ENCODE results near the gene MVD.

MVD gene, protein sequence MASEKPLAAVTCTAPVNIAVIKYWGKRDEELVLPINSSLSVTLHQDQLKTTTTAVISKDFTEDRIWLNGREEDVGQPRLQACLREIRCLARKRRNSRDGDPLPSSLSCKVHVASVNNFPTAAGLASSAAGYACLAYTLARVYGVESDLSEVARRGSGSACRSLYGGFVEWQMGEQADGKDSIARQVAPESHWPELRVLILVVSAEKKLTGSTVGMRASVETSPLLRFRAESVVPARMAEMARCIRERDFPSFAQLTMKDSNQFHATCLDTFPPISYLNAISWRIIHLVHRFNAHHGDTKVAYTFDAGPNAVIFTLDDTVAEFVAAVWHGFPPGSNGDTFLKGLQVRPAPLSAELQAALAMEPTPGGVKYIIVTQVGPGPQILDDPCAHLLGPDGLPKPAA
- total RNA-seq, result 33.9 to 168 (median 57.1) reads per million in 18 experiments

DNA sequence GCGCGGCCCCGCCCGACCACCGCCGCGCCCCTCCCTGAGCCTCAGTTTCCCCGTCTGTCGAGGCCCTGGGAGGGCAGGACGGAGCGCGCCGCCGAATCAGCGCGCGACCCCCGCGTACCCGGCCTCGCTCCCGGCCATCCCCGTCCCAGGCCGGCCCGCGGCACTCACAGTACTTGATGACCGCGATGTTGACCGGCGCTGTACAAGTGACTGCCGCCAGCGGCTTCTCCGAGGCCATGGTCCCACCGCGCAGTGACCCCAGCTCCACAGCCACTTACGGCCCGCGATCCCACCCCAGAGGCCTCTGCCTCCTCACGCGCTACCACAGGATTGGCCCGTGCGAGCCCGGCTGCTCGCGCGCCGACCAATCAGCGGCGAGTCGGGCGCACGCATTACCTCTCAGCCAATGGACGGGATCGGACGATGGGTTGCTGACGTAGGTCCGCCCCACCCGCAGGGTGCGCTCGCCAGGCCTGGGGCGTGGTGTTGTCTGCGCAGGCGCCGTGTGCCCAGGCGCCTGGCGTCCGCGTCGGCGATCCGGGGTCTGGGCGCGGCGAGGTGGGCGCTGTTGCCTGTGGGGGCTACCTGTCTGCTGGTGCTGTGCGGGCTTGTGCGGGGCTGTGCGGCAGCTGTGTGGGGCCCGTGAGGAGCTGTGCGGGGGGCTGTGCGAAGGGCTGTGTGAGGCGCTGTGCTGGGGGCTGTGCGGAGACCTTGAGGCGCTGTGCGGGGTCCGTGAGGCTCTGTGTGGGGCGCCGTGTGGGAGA lies at the start of gene MVD:
Gene MVD (minus strand): TSS at position 249 of the 764 bp plus-strand sequence. CDS start 11 bp downstream, at position 238.
- peak; percentile 98 to 99 for DNase-seq

DNA sequence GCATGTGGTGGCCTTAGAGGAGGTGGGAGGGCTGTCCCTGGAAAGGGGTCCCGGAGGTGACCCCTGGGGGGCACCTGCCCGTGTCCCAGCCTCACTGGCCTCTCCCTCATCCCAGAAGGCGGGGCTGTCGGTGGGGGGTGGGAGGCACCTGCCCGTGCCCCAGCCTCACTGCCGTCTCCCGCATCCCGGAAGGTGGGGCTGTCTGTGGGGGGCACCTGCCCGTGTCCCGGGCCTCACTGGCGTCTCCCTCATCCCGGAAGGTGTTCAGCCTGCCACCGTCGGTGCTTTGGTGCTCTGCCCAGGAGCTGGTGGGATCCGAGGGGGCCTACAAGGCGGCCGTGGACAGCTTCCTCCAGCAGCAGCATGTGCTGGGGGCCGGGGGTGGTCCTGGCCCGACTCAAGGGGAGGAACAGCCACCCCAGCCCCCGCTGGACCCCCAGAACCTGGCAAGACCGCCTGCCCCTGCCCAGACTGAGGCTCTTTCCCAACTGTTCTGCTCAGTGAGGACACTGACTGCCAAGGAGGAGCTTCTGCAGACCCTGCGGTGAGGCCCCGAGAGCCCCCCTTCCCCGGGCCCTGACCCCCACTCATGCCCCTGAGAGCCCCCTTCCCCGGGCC lies 49.6 kb upstream of the MVD start:
- no peak for DNase-seq

DNA sequence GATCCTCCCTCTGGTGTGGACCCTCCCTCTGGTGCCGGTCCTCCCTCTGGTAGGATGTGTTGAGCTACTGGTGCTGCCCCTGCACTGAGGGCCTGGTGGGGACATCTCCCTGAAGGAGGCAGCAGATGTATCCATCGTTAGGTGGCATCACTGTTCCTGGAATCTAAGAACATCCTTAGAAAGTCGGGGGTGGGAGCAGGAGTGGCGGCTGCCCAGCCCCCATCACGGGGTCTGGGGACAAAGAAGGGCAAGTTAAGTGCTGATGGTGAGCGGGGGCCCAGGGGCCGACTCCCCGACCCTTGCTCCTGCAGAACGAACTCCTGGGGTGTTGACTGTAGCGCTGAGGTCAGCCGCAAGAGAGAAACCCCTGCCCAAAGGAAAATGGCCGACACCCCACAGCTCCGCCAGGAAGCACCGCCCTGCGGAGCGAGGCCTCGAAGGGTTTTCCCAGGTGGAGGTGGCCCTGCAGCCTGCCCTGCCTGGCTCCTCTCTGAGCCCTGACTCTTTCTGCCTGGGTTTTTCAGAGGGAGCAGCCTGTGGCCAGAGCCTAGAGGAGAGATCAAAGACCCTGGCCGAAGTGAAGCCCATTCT lies 49.0 kb upstream of the MVD start:
- DNase-seq, result no peak

DNA sequence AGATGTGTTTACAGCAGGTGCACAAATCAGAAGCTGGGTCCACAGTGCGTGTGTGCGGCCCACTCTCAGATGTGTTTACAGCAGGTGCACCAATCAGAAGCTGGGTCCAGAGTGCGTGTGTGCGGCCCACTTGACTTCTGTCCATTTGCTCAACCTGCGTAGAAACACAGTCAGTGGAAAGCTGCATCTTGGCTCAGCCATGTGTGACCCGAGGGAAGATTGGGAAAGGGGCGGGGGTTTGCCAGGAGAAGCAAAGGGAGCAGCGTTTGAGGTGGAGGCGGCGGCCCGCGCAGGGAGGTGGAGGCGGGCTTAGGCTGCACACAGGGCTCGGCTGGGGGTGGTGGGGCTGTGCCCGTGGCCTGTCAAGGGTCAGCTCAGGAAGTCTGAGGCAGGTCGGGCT lies 47.7 kb upstream of the MVD start:
- DNase-seq, result no peak

DNA sequence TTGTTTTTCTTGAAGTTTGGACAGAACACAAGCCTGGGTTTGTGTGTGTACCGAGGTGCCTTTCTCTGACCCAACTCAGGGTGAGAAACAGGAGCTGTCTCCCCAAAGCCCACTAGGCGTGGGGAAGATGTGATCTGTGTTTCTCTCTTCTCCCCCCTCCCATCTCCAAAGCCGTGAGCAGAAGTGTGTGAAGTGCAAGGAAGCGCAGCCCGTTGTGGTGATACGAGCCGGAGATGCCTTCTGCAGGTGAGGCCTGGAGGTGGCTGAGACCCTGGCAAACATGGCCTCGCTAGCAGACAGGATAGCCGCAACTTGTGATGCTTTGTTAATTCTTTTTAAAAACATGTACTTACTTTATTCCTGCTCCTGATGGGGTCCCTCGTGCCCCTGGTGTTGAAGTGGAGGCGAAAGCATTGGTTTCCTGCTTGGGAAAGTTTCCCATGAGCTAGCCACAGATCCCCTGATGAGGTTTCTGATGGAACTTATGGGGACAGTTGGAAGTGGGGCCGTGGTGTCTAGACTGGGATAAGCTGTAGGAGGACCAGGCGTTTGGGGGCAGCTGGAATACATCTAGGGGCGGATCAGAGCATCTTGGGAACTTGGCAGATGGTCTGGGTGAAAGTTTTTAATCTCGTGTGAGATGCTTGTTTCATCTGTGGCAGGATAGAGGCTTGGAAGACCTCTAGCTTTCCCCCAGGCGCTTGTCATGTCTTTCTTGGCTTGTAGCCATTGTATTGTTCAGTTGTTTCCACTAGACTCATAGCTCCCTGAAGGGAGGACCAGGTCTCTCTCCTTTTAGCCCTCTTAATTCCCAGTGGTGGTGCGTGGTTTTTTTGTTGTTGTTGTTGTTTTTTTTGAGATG lies 44.3 kb upstream of the MVD start:
- DNase-seq, result no peak

DNA sequence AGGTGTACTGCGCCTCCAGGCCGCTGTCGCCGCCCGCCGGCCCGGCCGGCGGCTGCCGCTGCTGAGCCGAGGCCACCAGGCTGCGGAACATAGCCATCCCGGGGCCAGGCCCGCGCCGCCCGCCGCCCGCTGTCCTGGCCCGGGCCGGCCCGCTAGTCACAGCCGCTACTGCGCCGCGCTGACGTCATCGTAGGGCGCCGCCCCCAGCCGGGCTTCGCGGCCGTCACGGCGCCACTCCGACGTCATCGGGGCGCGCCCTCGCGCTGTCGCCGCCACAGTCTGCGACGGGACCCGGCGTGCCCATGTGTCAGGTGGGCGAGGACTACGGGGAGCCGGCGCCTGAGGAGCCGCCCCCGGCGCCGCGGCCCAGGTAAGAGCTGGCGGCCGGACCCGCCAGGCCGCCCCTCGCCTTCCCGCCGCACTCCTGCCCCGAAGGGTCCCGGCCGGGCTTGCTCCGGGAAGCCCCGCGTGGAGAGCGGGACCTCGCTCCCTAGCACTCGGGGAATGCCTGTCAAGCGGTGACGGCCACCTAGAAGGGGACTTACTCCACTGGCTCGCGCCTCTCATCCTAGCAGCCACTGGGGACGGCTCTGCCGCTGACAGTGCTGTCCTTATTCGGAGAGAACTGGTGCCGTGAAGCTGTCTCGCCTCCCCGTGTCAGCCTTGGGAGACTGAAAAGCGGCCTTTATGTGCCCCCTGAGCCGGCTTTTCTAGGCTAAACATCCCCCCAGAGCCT lies 43.5 kb upstream of the MVD start, which contains the start of the genes CTU2 and RNF166:
Gene CTU2 (plus strand): TSS at position 275 of the 736 bp plus-strand sequence. CDS start 28 bp downstream, at position 303.
Gene RNF166 (minus strand): TSS at position 180 of the 736 bp plus-strand sequence. CDS start 83 bp downstream, at position 97.
- peak; percentile 89 to 95 for DNase-seq

DNA sequence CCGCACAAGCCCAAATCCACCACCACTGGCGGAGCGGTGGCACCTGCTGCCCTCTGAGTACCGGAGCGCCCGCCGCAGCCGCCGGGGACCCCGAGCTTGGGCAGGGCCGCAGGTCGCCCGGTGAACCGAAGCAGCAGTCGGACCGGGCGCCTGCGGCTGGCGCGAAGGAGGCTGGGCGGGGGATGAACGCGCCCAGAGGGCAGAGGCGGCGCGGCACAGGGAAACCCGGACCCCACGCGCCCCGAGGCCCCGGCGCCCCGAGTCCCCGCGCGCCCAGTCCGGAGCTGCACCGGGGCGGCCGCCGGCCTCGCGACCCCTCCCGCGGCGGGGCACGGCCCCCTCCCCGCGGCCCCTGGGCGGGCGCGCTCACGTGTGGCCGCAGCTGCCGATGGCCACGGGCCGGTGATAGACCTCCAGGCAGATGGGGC lies 42.9 kb upstream of the MVD start:
- DNase-seq, result peak in 1 of 2 donors; percentile 20

DNA sequence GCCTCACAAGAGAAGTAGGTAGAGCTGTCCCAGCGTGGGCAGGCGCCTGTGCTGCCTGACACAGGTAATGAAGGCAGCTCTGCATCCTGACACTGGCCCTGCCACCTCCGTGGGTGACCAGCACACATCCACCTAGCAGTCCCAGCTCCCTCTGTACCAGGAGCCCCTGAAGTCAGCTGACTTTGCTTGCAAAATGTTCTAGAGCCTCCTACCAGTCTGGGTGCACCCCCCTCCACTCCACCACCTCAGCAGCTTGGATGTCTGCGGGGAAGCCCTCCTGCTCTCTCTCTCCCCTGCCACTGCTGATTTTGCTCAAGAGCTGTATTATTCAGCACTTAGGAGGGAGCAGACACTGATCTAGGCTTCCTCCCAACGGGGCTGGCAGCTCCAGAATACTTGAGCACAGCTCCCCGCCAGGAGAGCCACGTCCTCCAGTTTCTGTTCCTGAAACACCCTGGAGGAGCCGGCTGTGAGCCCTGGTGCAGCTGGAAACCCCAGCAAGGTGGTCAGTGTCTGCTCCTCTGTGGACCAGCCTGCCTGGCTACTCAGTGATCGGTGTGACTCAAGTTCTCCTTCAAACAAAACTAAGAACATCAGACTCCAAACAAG lies 42.3 kb upstream of the MVD start:
- DNase-seq, result peak; percentile 68 to 72

DNA sequence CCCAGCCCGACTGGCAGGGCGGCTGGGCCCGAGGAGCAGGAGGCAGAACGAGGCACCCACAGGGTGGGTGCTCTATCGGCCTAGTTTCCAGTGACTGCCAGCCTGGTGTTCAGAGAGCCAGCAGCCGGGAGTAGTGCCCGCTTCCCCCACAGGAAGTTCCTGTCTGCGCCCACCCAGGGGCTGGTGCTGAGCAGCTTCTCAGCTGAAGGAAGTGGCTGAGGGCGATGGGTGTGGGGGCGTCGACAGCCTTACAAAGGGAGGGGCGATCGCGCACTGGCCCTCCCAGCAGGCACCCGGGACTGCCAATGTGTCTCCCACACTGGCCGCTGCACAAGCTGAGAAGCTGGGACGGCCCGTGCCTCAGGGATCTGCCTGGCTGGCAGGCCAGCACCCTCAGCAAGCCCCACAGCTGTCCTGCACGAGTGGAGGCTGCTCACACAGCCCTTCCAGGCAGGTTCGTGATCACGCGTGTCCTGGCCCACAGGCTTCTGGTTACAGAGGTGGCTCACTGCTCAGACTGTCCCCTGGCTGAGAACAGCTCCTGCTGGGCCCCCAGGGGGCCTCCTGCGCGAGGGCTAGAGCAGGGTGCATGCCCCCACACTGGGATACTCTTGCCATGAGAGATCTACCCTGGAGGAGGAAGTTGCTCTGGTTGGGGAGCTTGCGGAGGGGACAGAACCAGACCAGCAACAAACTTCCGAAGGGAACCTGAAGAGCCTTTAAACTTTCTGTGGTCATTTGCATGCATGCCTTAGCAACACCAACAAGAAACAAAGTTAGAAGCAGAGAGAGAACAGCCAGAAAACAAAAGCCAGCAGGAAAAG lies 40.8 kb upstream of the MVD start:
- DNase-seq, result peak; percentile 90 to 97

DNA sequence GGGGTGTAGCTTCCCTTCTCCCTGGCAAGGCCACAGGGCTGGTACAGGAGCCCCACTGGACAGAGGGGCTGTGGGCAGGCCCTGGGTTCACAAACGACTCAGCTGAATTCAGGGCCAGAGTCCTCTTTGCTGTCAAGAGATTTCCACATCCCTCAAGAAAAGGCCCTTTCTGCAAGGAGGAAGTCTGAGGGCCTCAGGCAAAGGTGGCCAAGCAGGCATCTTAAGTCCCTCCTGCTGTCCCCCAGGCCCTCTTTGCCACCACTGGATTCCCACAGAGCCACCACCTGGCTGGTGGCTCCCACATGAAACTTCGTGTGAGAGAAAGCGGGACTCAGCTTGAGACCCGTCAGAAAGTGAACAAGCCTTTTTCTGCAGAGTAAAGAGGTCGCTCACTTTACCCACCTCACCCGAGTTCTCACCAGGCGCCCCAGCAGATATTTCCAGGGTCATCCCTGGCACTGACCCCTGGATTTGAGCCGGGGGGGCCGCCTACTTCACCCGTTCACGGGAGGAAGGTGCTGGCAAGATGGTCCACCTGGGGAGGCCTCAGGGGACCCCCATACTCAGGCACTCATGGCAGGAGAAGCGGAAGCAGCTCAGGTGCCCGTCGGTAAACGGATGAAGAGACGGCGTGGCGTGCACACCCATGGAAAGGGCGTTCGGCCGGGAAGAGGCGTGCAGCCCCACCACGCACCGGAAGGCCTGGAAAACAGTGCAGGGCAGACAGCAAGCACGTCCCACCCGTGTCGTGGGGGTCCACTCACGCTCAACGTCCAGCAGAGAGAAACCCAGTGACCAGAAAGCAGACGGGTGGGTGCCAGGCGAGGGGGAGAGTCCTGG lies 39.7 kb upstream of the MVD start:
- DNase-seq, result peak; percentile 65 to 73

DNA sequence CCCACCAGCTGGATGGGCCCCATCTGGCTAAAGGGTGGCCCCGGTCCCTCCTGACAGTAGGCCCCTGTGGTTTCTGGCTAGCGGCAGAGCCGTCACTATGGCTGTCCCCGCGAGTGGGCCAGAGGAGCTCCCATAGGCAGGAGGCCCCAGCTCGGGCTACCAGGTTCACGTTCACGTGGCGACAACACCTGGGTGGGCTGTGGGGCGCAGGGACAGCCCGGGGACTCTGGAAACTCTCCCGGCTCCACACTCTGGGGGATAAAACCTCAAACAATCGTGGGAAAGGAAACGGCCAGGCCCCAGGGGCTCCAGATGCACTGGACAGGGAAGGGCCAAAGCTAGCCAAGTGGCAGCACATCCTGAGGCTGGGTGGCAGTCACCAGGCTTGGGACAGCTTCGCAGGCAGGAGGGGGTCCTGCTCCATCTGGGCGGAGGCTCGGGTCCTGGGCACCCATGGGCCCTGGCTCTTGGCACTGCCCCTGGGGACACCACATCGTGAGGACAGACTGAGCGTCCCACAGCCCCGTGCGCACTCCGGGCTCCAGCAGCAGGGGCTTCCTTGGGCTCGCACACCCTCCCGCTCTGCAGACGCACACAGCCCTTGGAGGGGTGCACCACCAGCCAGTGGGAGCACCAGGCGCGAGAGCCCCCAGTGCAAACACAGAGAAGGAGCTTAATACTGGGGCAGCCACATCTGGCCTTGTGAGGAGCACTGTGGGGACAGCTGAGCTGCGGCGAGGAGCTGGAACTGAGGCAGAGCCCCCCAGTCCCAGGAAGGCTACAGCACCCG lies 38.9 kb upstream of the MVD start:
- DNase-seq, result no peak

DNA sequence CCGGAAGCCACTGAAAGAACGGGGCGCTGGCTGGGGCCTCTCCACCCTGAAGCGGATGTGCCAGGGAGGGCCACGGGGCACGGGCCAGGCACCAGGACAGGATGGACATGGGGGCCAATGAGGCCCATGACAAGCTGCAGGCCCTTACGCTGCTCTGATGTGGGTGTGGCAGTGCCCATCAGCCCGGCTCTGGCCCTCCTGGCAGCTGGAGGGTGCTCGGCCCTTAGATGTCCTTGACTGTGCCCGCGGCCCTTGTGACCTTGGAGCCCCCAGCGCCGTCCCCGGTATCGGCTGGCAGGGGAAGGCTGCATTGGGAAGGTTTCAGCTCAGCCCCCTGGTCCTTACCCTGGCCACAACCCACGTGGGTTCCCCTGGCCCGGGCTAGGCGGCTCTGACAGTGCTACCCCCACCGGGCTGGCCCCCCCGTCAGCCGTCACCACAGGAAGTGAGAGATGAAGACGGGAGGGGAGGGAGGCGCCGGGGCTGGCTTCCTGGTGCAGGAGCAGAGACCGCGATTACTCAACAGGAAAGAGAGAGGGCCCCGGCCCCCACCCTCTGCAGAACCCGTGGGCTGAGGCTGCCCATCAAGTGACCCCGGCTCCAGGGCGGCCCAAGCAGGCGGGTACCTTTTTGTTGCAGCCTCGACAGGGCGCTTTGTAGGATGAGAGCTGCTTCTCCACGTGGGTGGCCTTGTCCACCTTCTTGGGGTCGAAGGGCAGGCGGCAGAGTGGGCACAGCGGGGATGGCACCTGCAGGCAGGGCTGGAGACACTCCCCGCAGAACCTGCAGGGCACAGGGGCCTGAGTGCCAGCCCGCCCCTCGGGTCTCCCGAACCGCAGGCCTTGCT lies 38.0 kb upstream of the MVD start:
- peak; percentile 97 for DNase-seq

DNA sequence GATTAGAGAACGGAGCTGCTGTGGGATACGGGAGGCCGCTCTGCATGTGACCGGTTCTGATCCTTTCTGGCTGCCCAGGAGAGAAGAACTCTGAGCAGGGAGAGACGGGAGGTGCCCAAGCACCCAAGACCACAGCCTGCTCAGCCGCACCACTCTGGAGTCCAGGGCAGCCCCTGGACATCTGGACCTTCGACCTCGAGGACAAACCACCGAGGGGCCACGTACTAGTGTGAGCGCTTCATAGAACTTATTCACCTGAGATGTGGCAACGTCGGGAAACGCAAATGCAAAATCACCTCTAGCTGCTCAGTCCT lies 37.4 kb upstream of the MVD start:
- DNase-seq, result no peak

DNA sequence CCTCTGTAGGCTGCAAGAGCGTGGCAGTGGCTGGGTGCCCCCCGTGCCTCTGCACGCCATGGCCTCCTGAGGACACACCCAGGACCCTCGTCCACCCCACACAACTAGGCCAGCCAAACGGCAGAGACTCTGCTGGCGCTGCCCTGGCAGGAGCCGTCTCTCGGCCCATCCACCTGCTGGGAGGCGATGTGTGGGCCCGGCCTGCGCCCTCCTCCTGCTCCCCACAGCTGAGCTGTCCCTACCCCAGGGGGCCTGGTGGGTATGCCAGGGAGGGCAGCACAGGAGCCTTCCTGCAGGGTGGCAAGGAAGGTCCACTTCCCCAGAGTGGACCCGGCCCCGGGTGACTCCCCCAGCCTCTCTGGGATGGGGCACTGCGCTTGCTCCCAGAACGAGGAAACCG lies 36.3 kb upstream of the MVD start:
- DNase-seq, result no peak

DNA sequence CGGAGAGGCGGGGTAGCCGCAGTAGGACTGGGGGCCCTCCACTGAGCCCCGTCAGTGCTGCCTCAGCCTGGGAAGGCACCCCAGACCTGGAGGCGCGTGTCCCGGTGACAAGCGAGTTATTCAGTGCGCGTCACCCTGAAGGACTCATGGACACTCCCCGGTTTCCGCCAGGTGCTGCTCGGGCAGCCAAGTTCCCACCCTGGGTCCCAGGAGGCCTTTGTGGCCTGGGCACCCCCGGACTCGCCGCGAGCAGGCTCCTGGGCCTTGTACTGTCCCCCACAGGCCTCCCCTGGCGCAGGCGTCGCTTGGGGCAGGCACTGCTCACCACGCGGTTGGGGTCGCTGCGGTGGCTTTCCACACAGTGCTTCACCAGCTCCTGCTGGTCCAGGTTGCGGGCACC lies 35.8 kb upstream of the MVD start:
- no peak for DNase-seq

DNA sequence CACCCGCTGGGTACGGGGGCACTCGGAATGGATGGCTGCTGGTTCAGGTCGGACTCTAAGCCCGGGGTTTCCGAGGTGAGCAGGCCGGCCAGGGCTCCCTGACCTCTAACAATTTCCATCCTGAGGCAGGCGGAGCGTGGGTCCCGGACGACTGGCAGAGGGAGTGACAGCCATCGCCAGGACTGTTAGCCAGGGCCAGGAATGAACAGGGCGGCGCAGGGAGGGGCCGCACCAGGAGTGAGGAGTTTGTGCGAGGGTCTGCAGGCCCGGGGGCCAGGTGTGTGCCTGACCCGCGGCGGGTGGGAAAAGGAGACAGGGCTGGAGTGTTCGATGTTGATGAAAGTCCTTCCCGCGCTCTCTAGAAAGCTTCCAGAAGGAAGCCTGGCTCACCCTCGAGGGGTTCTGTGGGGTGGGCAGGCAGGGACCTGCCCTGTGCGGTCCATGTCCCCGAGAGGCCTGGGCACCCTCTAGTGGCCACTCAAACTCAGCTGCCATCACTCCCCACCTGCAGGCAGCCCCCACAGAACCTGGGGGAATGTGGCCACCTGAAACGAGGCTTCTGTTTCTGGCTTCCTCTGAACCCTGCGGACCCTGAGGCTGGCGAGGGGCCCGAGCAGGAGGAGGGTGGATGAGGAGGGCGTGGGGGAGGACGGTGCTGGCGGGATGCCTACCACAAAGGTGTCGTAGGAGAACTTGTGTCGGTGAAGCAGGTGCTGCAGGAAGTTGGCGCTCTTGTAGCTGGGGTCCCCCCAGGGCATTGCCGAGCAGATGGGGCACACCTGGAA lies 35.1 kb upstream of the MVD start:
- DNase-seq, result no peak

Measured in inflammatory macrophage (primary cell).